Measurements from ENCODE around the gene LAMTOR5. TPM values are rescaled to one million over a fixed set of nuclear protein-coding genes. Genes with fewer than 3 reads are reported as not detected.
A peak's percentile ranks its signal among the peaks of the same experiment; 100 is the strongest.
"Not testable (repeated sequence)": the region's sequence is repeated elsewhere in the genome, so short reads cannot be mapped to it uniquely, and the experiment has no call there.

The LAMTOR5 gene
- 100 to 1,000 TPM; 111 to 117 TPM for total RNA-seq
- long read RNA-seq, transcript LAMTOR5-206 (4 exons, 634 nt), result major isoform, 32 of 33 reads
- long read RNA-seq, partial matches to known transcripts, result 0 of 33 reads
- long read RNA-seq, other reads (novel, unspliced or antisense), result 0 of 33 reads

- ATAC-seq (peak; percentile 96), DNase-seq (peak; percentile 93 to 95)
- intact Hi-C loops (cut with DNase I, micrococcal nuclease), result no loop called here
Measured at GRCh38 chr1:110407260-110408210, at the start of gene LAMTOR5. TSS of gene LAMTOR5 (minus strand) at chr1:110407694. CDS start at chr1:110407620, 74 bp downstream.

DNA sequence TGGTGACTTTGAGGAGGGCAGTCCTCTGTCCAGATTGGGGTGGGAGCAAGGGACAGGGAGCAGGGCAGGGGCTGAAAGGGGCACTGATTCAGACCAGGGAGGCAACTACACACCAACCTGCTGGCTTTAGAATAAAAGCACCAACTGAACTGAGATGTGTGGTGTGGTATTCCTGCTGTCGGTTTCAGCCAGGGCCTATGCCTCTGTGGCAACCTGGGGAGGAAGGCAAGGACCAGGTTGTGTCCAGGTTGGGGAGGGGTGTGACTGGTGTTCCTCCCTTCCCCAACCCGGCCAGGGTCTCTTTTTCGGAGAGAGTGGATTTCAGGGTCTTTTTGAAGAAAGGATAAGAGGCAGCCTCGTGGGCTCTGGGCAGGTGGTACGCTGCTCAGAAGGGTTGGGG is 49.7 kb upstream of the LAMTOR5 start:
- ATAC-seq (no peak), DNase-seq (no peak)
- intact Hi-C loops (cut with DNase I, micrococcal nuclease), result no loop called here

DNA sequence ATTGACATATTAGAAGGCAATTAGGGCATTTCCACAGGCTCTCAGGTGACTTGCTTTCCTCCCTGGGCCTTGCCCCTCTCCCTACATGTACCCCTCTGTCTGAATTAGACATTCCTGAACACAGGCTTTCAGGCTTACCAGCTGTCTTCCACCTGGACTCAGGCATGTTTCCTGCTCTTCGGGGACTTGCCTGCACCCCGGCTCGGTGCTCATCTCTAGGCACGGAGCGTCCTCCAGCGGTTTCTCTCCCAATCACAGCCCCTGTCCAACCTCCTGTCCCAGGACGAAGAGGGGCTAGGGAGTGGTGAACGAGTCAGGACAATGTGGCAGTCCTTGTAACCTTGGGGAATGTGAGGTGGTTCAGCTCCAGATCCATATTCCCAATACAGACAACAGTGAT is 47.7 kb upstream of the LAMTOR5 start:
- intact Hi-C loops (cut with DNase I, micrococcal nuclease), result no loop called here
- DNase-seq (no peak), ATAC-seq (no peak)

DNA sequence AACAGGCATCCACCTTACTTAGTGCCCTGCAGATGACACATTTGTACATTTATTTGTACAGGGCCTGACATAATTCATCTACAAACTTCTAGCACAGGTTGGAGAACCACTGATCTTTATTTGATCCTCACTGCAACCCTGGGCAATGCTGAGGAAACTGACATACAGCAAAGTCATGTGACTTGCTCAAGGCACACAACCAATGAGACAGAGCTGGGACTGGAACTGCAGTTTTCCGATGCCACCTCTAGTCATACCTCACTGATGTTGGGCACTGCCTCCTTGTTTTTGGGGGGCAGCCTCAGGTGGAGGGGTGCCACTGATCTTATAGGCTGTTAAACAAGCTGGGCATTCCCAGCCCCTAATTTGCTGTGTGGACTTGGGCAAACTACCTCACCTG is 46.8 kb upstream of the LAMTOR5 start:
- intact Hi-C loops (cut with DNase I, micrococcal nuclease), result no loop called here
- ATAC-seq, result no peak
- no peak for DNase-seq

DNA sequence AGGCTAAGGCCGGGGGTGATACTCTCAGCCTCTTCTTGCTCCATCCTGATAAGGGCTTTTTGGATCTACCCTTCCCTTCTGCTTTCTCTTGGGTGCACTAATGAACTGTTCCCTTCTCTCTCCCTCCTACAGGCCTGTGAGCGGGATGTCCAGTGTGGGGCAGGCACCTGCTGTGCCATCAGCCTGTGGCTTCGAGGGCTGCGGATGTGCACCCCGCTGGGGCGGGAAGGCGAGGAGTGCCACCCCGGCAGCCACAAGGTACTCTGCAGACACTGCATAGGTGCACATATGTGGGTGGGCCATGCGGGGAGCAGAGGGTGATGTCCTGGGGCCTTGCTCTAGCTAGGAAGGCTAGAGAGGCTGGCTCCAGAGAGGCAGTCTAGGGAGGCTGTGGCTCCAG is 46.3 kb upstream of the LAMTOR5 start:
- ATAC-seq, result no peak
- intact Hi-C loops (cut with DNase I, micrococcal nuclease), result no loop called here
- no peak for DNase-seq

DNA sequence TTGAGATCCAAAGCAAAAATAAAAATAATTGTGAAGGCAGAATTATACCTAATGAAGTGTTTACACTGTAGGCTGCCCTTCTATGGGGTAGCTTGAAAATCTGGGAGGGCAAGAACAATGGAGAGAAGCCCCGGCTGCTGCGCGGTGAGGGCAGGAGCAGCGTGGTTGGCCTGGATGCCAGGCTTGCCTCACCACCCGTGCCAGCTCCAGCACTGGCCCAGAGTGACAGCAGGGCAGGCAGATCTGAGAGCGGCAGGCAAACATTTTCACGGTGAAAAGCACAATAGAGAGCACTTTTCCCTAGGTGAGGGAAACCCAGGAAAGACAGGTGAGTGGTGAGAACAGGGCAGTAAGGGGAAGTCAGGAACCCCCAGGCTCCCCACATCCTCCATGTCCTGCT is 44.8 kb upstream of the LAMTOR5 start:
- intact Hi-C loops (cut with DNase I, micrococcal nuclease), result no loop called here
- ATAC-seq, result no peak
- DNase-seq, result no peak

DNA sequence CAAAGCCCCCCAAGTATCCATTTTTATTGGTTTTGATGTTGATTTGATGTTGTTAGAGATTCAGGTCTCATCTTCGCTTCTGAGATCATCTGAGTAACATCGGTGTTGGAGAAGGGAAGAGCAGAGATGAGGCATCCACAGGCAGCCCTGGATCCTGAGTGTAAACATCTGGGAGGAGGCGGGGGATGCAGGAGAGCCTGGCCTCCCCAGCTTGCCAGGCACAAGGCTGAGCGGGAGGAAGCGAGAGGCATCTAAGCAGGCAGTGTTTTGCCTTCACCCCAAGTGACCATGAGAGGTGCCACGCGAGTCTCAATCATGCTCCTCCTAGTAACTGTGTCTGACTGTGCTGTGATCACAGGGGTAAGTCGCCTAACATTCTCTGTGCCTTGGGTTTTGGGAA is 43.4 kb upstream of the LAMTOR5 start, which contains the start of gene PROK1:
Gene PROK1 (plus strand): TSS at position 221 of the 400 bp plus-strand sequence. CDS start 68 bp downstream, at position 289.
- DNase-seq (no peak), ATAC-seq (no peak)
- intact Hi-C loops (cut with DNase I, micrococcal nuclease), result no loop called here

- ATAC-seq, result no peak
- intact Hi-C loops (cut with DNase I, micrococcal nuclease), result no loop called here
- DNase-seq, result no peak
Measured at GRCh38 chr1:110449661-110450651, 42.5 kb upstream of the LAMTOR5 start.

DNA sequence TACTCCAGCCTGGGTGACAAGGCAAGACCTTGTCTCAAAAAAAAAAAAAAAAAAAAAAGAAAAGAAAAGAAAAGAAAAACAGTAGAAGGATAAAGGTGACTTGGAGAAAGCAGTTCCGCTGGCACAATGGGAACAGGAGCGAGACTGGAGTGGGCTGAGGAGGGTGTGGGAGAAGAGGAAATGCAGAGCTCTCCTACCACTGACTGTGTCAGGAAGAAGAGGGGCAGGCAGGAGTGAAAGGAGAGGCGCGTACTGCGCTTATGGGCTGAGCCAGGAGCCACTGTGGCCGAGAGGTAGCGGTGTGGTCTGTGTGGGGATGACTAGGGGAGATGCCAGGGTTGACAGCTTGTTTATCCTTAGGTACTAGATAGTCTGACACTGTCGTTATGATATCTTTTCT is 37.1 kb upstream of the LAMTOR5 start:
- intact Hi-C loops (cut with DNase I, micrococcal nuclease), result no loop called here
- no peak for ATAC-seq
- DNase-seq, result no peak

DNA sequence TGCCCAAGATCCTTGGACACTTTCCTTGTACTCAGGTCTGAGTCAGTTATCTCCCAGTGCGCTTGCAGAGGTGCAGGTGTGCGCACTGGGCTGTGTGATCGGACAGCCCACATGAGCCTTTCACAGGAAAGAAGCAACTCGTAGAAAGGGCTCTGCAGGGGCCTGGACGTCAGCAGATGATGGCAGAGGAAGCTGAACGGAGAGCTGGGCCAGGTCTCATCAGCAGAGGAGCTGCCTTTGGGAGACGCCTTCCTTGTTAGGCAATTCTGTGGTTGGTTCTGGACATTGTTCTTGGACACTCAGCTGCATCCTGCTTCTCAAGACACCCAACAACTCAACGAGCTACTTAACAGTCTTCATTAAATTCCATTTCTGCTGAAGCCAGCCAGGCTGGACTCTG is 36.0 kb upstream of the LAMTOR5 start:
- no peak for ATAC-seq
- intact Hi-C loops (cut with DNase I, micrococcal nuclease), result no loop called here
- no peak for DNase-seq

- DNase-seq, result no peak
- no peak for ATAC-seq
- intact Hi-C loops (cut with DNase I, micrococcal nuclease), result no loop called here
Measured at GRCh38 chr1:110441888-110442287, 34.4 kb upstream of the LAMTOR5 start.

- intact Hi-C loops (cut with DNase I, micrococcal nuclease), result no loop called here
- ATAC-seq (no peak), DNase-seq (no peak)
Measured at GRCh38 chr1:110440877-110441276, 33.4 kb upstream of the LAMTOR5 start.

GRCh38 chr1:110439873-110440272 is 32.4 kb upstream of the LAMTOR5 start:
- ATAC-seq; intact Hi-C loops (cut with DNase I, micrococcal nuclease); DNase-seq: not testable (repeated sequence)

GRCh38 chr1:110438893-110439292 is 31.4 kb upstream of the LAMTOR5 start:
- ATAC-seq, result no peak
- no peak for DNase-seq

GRCh38 chr1:110437645-110438299 is 30.3 kb upstream of the LAMTOR5 start:
- ATAC-seq; intact Hi-C loops (cut with DNase I, micrococcal nuclease); DNase-seq: not testable (repeated sequence)

More at GRCh38 chr1:110438893-110439292, 31.4 kb upstream of the LAMTOR5 start:
- intact Hi-C loops (cut with DNase I, micrococcal nuclease), result no loop called here

DNA sequence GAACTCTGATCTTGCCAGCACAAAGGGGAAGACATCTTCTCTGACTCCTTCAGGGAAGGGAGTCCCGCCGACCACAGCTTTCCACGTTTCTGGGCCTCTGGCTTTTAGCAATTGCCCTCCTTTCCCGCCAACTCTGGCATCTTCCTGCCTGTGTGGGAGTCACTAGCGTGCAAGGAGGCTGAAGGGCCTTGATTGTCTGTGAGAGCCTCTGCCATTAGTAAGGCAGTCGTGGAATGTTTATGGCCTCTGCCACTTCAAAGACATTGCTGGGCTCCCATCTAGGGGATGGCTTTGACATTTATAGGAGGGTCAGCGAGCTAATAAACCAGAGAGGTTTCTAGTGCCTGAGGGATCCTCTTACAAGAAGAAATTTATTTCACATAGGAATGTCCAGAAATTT is 29.1 kb upstream of the LAMTOR5 start:
- intact Hi-C loops (cut with DNase I, micrococcal nuclease), result no loop called here
- ATAC-seq (no peak), DNase-seq (no peak)

- DNase-seq (no peak), ATAC-seq (no peak)
- intact Hi-C loops (cut with DNase I, micrococcal nuclease), result no loop called here
Measured at GRCh38 chr1:110434946-110435345, 27.5 kb upstream of the LAMTOR5 start.

DNA sequence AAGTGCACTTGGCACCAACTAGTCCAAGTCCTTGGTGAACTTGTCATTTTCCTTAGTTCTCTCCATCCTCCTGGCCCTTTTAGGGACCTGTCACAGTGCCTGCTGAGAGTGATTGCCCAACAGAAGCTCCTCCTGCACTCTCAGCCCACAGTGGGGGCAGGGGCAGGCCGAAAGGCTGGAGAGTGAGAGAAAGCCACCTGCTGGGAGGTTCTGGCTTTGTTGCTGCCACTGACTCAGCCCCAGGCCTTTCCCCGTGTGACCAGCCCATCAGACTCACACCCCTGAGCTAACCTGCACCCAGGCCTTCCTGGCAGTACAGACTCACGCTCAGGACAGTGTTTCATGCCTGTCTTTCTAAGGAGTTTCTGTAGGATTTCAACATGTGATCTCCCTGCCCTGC is 26.3 kb upstream of the LAMTOR5 start:
- ATAC-seq, result peak; percentile 41
- intact Hi-C loops (cut with DNase I, micrococcal nuclease), result no loop called here
- peak in 1 of 2 donors; percentile 12 for DNase-seq

GRCh38 chr1:110433213-110433612 is 25.7 kb upstream of the LAMTOR5 start:
- intact Hi-C loops (cut with DNase I, micrococcal nuclease), result no loop called here
- ATAC-seq (no peak), DNase-seq (no peak)
